Body of pancreas (tissue), 4 donors: ENCODE data around the gene PIEZO1. TPM values are rescaled to one million over a fixed set of nuclear protein-coding genes. Genes with fewer than 3 reads are reported as not detected.
A peak's percentile ranks its signal among the peaks of the same experiment; 100 is the strongest.

Source experiments
- ATAC-seq: fragments of 150-250 bp; one replicate; pipeline ENCODE4 v1.9.1; 2016
- DNase-seq, 4 donors: peaks; one replicate each; pipeline ENCODE4 v3.0.0-alpha.2; 2019
- H3K27ac ChIP-seq, 4 donors: fragments of 200-600 bp; sonication (generic); 1 replicate in 3 of 4; 2 replicates in 1 of 4; pipeline versions ENCODE4 v1.5.1 to v1.6.1; 2016 to 2019; ENCODE audit warnings: mild to moderate bottlenecking in 1 of 4, mixed read lengths in 1 of 4, moderate library complexity in 1 of 4
- H3K27me3 ChIP-seq, 2 donors: fragments of 200-600 bp; sonication (generic); one replicate each; pipeline ENCODE4 v1.6.0; 2016; ENCODE audit warnings: mild to moderate bottlenecking in 1 of 2
- H3K36me3 ChIP-seq, 2 donors: fragments of 200-600 bp; sonication (generic); replicated peaks in 1 of 2; 2 replicates each; pipeline ENCODE4 v1.5.1; 2016; ENCODE audit warnings: low read depth in 2 of 2; ENCODE audit not compliant: insufficient read depth in 1 of 2
- H3K4me1 ChIP-seq: fragments of 200-600 bp; sonication (generic); one replicate; pipeline ENCODE4 v1.6.0; 2016
- H3K4me3 ChIP-seq, 2 donors: fragments of 200-600 bp; sonication (generic); 1 replicate in 1 of 2; 2 replicates in 1 of 2; pipeline ENCODE4 v1.5.1; 2016 to 2019
- H3K9me3 ChIP-seq, 3 donors: fragments of 200-600 bp; sonication (generic); 1 replicate in 2 of 3; 2 replicates in 1 of 3; pipeline ENCODE4 v1.5.1; 2016
- CTCF ChIP-seq, 7 experiments: fragments of 450-650 bp in 4 of 7; fragments of 200-600 bp in 3 of 7; sonication (generic) in 3 of 7; IDR thresholded peaks; one replicate each; pipeline ENCODE4 v1.5.1; 2016 to 2019; ENCODE audit warnings: antibody characterized with exemption in 7 of 7
- POLR2A ChIP-seq, 3 donors: fragments of 450-650 bp; IDR thresholded peaks; one replicate each; pipeline ENCODE4 v1.6.1; 2016; ENCODE audit warnings: antibody characterized with exemption in 3 of 3, mild to moderate bottlenecking in 2 of 3
- WGBS, 2 donors: methylation state at CpG; one replicate each; pipeline ENCODE4 v1.1.5; 2017; 5-methylcytosine and 5-hydroxymethylcytosine counted together
- intact Hi-C: fragments of 100-400 bp; cut with DNase I; formaldehyde crosslinking; loops from one replicate; pipeline ENCODE4 v1.15.1; 2023
- total RNA-seq, 2 donors: library from RNA; depleted of rRNA; stranded (reverse); fragments of >200 nt; gene quantifications; one replicate each; pipeline ENCODE4 v1.1.0, GENCODE V29; 2016

Gene PIEZO1
- total RNA-seq, 2 donors from 2014 or later, result 61.0 to 269 TPM

DNA sequence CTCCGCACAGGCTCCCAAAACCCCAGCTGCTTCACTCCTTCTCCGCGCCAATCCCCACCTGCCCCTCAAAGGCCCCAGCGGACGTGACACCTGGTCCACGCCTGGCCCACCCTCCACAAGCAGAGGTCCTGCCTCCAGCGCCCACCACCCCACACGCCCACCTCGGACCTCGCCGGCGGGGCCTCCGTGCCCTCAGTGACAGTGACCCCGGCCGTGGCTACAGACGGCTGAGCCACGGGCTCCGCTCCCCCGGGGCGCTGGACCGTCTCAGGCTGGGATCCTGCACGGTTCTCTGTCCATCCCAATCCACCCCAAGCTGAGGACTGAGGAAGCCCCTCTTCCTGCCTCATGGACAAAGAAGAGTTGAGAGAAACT, 25.1 kb downstream of the PIEZO1 start:
- Histone ChIP-seq H3K36me3 (no peaks in the 10 kb centered on the region), H3K27me3 (no peaks in the 10 kb centered on the region), H3K9me3 (no peaks in the 10 kb centered on the region), H3K4me1 (peaks cover 57% of the 10 kb centered on the region), H3K27ac (peak overlapping the region in 1 of 4 donors; percentile 67), H3K4me3 (no peak overlapping the region)
- intact Hi-C loops, result no loop called here
- TF ChIP-seq POLR2A (IDR thresholded peaks at IDR 0.05) (no peak), CTCF (IDR thresholded peaks at IDR 0.05) (no peak)
- WGBS, 2 donors, result 85 to 90% methylated on average over 18 to 22 of the region's 22 CpGs
- DNase-seq (no peak), ATAC-seq (no peak)

DNA sequence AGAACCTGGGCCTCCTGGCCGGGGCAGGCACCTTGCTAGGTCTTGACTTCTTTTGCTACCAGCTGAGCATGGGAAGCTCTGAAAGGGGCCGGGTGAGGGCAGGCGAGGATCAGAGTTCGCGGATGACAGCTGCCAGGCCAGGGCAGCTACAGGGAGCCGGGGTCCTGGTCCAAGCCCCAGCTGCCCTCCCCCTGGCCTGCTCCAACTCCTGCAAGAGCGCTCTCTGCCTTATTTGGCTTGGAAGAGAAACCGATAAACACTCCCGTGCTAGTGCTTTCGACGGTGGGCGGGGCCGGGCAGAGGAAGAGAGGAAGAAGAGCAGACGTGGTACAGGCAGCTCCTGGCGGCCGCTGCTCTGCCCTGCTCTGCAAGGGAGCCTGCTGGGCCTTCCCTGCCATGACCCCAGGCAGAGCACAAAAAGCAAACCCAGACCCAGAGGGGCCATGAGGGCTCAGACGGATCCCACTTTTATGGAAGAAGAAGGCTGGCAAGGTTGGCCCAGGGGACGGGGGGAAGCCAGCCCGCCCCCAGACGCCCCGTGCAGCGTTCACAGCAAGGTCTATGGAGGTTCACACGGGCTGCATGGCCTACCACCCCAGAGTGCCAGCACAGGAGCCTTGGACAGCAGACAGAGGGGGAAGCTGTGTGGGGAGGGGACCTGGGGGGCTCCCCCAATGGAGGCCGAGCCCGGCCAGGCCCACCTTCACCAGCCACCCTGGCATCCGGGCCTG, 25.6 kb downstream of the PIEZO1 start:
- WGBS, 2 donors, result 78% methylated on average over 17 to 24 of the region's 26 CpGs
- no peaks in the 10 kb centered on the region for H3K27me3 ChIP-seq
- peaks cover 51% of the 10 kb centered on the region for H3K4me1 ChIP-seq
- no peak overlapping the region for H3K4me3 ChIP-seq
- DNase-seq (no peak), ATAC-seq (no peak)
- intact Hi-C loops, result no loop called here
- H3K9me3 ChIP-seq, result no peaks in the 10 kb centered on the region
- peak overlapping the region in 1 of 4 donors; percentile 67 for H3K27ac ChIP-seq
- H3K36me3 ChIP-seq, result no peaks in the 10 kb centered on the region
- no peak for TF ChIP-seq CTCF (IDR thresholded peaks at IDR 0.05)

GRCh38 chr16:88758944-88759244, 26.1 kb downstream of the PIEZO1 start:
- DNase-seq (no peak), ATAC-seq (no peak)
- no peaks in the 10 kb centered on the region for H3K27me3 ChIP-seq
- no peaks in the 10 kb centered on the region for H3K36me3 ChIP-seq
- H3K9me3 ChIP-seq, result no peaks in the 10 kb centered on the region
- H3K27ac ChIP-seq, result no peak overlapping the region
- peaks cover 46% of the 10 kb centered on the region for H3K4me1 ChIP-seq
- H3K4me3 ChIP-seq, result no peak overlapping the region
- no peak for TF ChIP-seq CTCF (IDR thresholded peaks at IDR 0.05)
- no peak for TF ChIP-seq POLR2A (IDR thresholded peaks at IDR 0.05)
- intact Hi-C loops, result no loop called here
- 87 to 97% methylated on average over 4 to 6 of the region's 6 CpGs for WGBS, 2 donors

- H3K27ac ChIP-seq, result no peak overlapping the region
- H3K4me1 ChIP-seq, result peaks cover 41% of the 10 kb centered on the region
- H3K27me3 ChIP-seq, result no peaks in the 10 kb centered on the region
- no peaks in the 10 kb centered on the region for H3K9me3 ChIP-seq
- no peaks in the 10 kb centered on the region for H3K36me3 ChIP-seq
- H3K4me3 ChIP-seq, result no peak overlapping the region
- intact Hi-C loops, result no loop called here
- WGBS, 2 donors, result 82 to 87% methylated on average over 3 to 13 of the region's 13 CpGs
- DNase-seq, result no peak
- TF ChIP-seq POLR2A (IDR thresholded peaks at IDR 0.05) (no peak), CTCF (IDR thresholded peaks at IDR 0.05) (no peak)
- ATAC-seq, result no peak
These were observed 26.6 kb downstream of the PIEZO1 start for GRCh38 chr16:88758227-88758943.
